T-helper 1 cell treated with Interleukin-12 subunit alpha and Interleukin-12 subunit beta and Interleukin-4 antibody, amounts not matched to agents 30 μg/mL and 1 μg/mL, for 36 hours (primary cell): Measurements from ENCODE around the gene ROR1.
"Not testable (repeated sequence)": the region's sequence is repeated elsewhere in the genome, so short reads cannot be mapped to it uniquely, and the experiment has no call there.

Experiments
- H3K27ac Mint-ChIP-seq: one replicate; pipeline ENCODE4 v1.8.0; 2021; ENCODE audit warnings: mild to moderate bottlenecking, mixed read lengths
- H3K27me3 Mint-ChIP-seq: one replicate; pipeline ENCODE4 v1.8.0; 2021; ENCODE audit warnings: low read depth, mixed read lengths
- H3K36me3 Mint-ChIP-seq: one replicate; pipeline ENCODE4 v1.8.0; 2021; ENCODE audit warnings: low read depth, mixed read lengths
- H3K4me1 Mint-ChIP-seq: one replicate; pipeline ENCODE4 v1.8.0; 2021; ENCODE audit warnings: low read depth, mixed read lengths
- H3K4me3 Mint-ChIP-seq: one replicate; pipeline ENCODE4 v1.8.0; 2021; ENCODE audit warnings: mild to moderate bottlenecking, moderate library complexity, mixed read lengths
- H3K9me3 Mint-ChIP-seq: one replicate; pipeline ENCODE4 v1.8.0; 2021; ENCODE audit warnings: mixed read lengths

The ROR1 gene

GRCh38 chr1:63777286-63777685 lies 3.5 kb downstream of the ROR1 start:
- Mint-ChIP-seq H3K4me1 (peaks cover 14% of the 10 kb centered on the region), H3K9me3 (no peaks in the 10 kb centered on the region), H3K27me3 (peaks cover 76% of the 10 kb centered on the region), H3K36me3 (no peaks in the 10 kb centered on the region), H3K4me3 (no peak overlapping the region), H3K27ac (no peak overlapping the region)

GRCh38 chr1:63777965-63778880 lies 4.4 kb downstream of the ROR1 start:
- Mint-ChIP-seq H3K36me3 (no peaks in the 10 kb centered on the region), H3K9me3 (no peaks in the 10 kb centered on the region), H3K4me1 (peaks cover 9% of the 10 kb centered on the region), H3K27ac (no peak overlapping the region), H3K4me3 (no peak overlapping the region), H3K27me3 (peaks cover 71% of the 10 kb centered on the region)

DNA sequence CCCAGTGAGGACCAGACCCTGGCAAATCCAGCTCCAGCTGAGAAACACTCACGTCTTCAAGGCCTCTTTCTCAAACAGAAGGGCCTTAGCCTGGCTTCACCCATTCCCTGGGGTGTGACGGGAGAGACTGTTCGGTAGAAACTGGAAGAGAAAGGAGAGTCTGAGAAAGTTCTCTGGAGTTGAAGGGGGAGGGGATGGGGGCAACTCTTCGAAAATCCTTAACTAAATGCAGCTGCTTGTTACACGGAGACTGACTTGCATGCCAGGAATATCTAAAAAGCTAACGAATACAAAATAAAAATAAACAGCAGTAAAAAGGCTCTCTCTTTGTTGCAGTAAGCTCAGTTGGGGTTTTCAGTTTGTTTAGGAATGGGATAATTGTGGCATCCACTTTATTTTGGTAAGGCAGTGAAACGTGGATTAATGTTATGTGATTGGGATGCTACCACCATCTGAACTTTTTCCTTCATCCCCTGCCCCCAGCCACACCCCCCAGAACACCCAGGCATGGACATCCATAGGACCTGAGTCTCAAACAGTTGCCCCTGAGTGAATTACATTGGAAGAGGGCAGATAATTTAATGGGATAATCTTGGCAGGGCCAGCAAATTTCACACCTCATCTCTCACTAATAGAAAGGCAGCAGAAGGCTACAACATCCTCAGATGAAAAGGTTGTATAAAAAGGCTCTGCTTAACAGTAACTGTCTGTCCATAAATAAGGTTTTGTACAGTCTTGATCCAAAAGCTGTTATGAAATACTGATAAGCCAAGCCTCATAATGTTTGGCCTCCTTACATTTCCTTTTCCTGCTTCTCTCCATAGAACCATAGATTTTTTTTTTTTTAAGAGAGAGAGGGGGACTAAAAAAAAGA lies 5.8 kb downstream of the ROR1 start:
- H3K27me3 Mint-ChIP-seq = peaks cover 68% of the 10 kb centered on the region
- no peaks in the 10 kb centered on the region for H3K36me3 Mint-ChIP-seq
- no peak overlapping the region for H3K27ac Mint-ChIP-seq
- peaks cover 5% of the 10 kb centered on the region for H3K4me1 Mint-ChIP-seq
- no peaks in the 10 kb centered on the region for H3K9me3 Mint-ChIP-seq
- no peak overlapping the region for H3K4me3 Mint-ChIP-seq

- Mint-ChIP-seq H3K9me3 (no peaks in the 10 kb centered on the region), H3K36me3 (no peaks in the 10 kb centered on the region), H3K4me1 (no peaks in the 10 kb centered on the region), H3K27ac (no peak overlapping the region), H3K27me3 (peaks cover 60% of the 10 kb centered on the region), H3K4me3 (no peak overlapping the region)
Measured at GRCh38 chr1:63780565-63780964, 6.7 kb downstream of the ROR1 start.

- H3K4me3 Mint-ChIP-seq = no peak overlapping the region
- H3K36me3 Mint-ChIP-seq = no peaks in the 10 kb centered on the region
- no peaks in the 10 kb centered on the region for H3K4me1 Mint-ChIP-seq
- peaks cover 35% of the 10 kb centered on the region for H3K27me3 Mint-ChIP-seq
- H3K9me3 Mint-ChIP-seq = no peaks in the 10 kb centered on the region
- H3K27ac Mint-ChIP-seq = no peak overlapping the region
Measured at GRCh38 chr1:63782982-63783381, 9.2 kb downstream of the ROR1 start.

GRCh38 chr1:63784083-63784482 lies 10.3 kb downstream of the ROR1 start:
- peaks cover 28% of the 10 kb centered on the region for H3K27me3 Mint-ChIP-seq
- no peaks in the 10 kb centered on the region for H3K4me1 Mint-ChIP-seq
- no peak overlapping the region for H3K27ac Mint-ChIP-seq
- no peak overlapping the region for H3K4me3 Mint-ChIP-seq
- H3K9me3 Mint-ChIP-seq = no peaks in the 10 kb centered on the region
- H3K36me3 Mint-ChIP-seq = no peaks in the 10 kb centered on the region

DNA sequence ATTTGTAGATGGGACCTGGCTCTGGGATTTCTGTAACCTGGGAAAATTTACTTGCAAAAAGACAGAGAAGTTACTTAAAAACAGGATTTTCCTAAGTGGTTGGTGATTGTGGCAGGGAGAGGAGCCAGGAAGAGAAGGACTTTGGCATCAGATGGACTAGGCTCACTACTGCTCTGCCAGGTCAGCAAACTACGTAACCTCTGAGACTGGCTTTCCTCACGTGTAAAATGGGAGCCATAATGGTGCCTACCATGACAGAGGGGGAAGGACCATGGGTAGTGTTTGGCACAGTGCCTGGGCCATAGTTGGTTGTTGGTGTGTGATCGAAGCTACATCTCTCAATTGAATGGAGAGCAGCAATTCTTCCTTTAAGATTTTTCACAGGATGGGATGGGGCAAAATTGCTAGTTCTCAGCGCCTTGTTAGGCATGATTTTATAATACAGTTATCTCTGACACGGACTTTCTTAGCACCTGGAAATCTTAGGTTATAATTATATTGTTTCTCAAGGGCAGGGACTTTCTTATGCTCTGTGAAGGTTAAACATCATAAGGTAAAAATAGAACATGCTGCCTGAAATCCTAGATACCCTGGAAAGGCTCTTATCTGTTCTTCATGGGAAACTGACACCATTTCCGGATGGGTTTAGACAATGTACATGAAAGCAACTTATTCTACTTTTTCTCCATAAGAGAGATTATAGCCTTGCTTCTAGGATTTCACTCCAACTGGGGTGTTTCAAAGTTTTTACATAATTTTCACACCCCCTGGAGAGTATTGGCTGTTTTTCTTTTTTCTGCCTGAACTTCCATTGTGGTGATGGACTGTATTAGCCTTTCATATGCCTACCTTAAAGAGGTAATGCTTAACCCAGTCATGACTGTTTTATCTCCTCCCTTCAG lies 10.9 kb downstream of the ROR1 start:
- no peaks in the 10 kb centered on the region for H3K4me1 Mint-ChIP-seq
- no peaks in the 10 kb centered on the region for H3K9me3 Mint-ChIP-seq
- H3K4me3 Mint-ChIP-seq = no peak overlapping the region
- H3K36me3 Mint-ChIP-seq = no peaks in the 10 kb centered on the region
- H3K27me3 Mint-ChIP-seq = peaks cover 25% of the 10 kb centered on the region
- H3K27ac Mint-ChIP-seq = no peak overlapping the region

DNA sequence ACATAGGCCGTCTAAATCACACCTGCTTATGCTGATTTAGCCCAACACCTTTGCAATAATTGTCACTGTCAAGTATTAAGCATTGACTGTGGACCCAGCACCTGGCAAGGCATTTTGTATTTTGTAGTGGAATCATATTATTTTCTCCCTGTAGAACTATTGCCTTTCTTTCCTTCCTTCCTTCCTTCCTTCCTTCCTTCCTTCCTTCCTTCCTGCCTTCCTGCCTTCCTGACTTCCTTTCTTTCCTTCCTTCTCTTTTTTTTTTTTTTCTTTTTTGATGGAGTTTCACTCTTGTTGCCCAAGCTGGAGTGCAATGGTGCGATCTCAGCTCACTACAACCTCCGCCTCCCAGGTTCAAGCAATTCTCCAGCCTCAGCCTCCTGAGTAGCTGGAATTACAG lies 13.5 kb downstream of the ROR1 start:
- not testable (repeated sequence) for H3K4me1 Mint-ChIP-seq, H3K27ac Mint-ChIP-seq, H3K9me3 Mint-ChIP-seq, H3K4me3 Mint-ChIP-seq, H3K36me3 Mint-ChIP-seq, H3K27me3 Mint-ChIP-seq

DNA sequence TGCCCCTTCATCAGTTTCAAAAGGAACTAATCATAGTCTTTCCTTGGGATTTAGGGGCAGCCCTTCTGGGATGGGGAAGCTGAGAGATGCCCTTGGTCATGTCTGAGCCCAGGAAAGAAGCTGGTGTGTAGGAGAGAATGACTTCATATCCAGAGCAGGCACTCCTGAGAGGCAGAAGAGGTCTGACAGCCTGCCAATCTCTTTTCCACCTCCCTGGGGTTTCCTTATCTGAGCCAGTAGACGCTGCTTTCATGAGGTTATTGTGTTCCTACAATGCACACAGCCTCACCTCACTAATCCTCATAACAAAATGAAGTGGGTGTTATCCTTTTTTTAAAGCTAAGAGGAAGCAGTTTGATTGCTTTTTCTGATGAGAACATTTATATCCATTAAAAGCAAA lies 14.1 kb downstream of the ROR1 start:
- H3K27me3 Mint-ChIP-seq = peaks cover 7% of the 10 kb centered on the region
- no peaks in the 10 kb centered on the region for H3K9me3 Mint-ChIP-seq
- H3K27ac Mint-ChIP-seq = no peak overlapping the region
- H3K4me1 Mint-ChIP-seq = no peaks in the 10 kb centered on the region
- H3K36me3 Mint-ChIP-seq = no peaks in the 10 kb centered on the region
- H3K4me3 Mint-ChIP-seq = no peak overlapping the region

GRCh38 chr1:63789856-63790605 lies 16.2 kb downstream of the ROR1 start:
- no peaks in the 10 kb centered on the region for H3K4me1 Mint-ChIP-seq
- H3K36me3 Mint-ChIP-seq = no peaks in the 10 kb centered on the region
- H3K4me3 Mint-ChIP-seq = no peak overlapping the region
- H3K9me3 Mint-ChIP-seq = no peaks in the 10 kb centered on the region
- no peaks in the 10 kb centered on the region for H3K27me3 Mint-ChIP-seq
- H3K27ac Mint-ChIP-seq = no peak overlapping the region

- H3K4me1 Mint-ChIP-seq = no peaks in the 10 kb centered on the region
- no peaks in the 10 kb centered on the region for H3K9me3 Mint-ChIP-seq
- H3K27ac Mint-ChIP-seq = no peak overlapping the region
- H3K36me3 Mint-ChIP-seq = no peaks in the 10 kb centered on the region
- H3K27me3 Mint-ChIP-seq = no peaks in the 10 kb centered on the region
- no peak overlapping the region for H3K4me3 Mint-ChIP-seq
Measured at GRCh38 chr1:63790989-63791388, 17.2 kb downstream of the ROR1 start.

- H3K9me3 Mint-ChIP-seq = no peaks in the 10 kb centered on the region
- no peaks in the 10 kb centered on the region for H3K27me3 Mint-ChIP-seq
- H3K27ac Mint-ChIP-seq = no peak overlapping the region
- H3K36me3 Mint-ChIP-seq = no peaks in the 10 kb centered on the region
- no peaks in the 10 kb centered on the region for H3K4me1 Mint-ChIP-seq
- no peak overlapping the region for H3K4me3 Mint-ChIP-seq
Measured at GRCh38 chr1:63792152-63792551, 18.3 kb downstream of the ROR1 start.

- no peak overlapping the region for H3K27ac Mint-ChIP-seq
- no peaks in the 10 kb centered on the region for H3K27me3 Mint-ChIP-seq
- H3K36me3 Mint-ChIP-seq = no peaks in the 10 kb centered on the region
- H3K4me1 Mint-ChIP-seq = no peaks in the 10 kb centered on the region
- H3K4me3 Mint-ChIP-seq = no peak overlapping the region
- H3K9me3 Mint-ChIP-seq = no peaks in the 10 kb centered on the region
Measured at GRCh38 chr1:63793741-63794240, 20.0 kb downstream of the ROR1 start.
